B cell (primary cell): Measurements from ENCODE around the gene PTPN14. TPM values are rescaled to one million over a fixed set of nuclear protein-coding genes. Genes with fewer than 3 reads are reported as not detected.

Experiments used
- ATAC-seq: fragments of 200-7000 bp; cut with Tn5 transposase; one replicate; pipeline ENCODE4 v1.10.0; 2021; ENCODE audit warnings: low read depth, mild to moderate bottlenecking, moderate number of reproducible peaks, moderate library complexity
- CTCF ChIA-PET: fragments of 350-600 bp; sonication (Branson Sonifier 250); formaldehyde crosslinking; loops from one replicate; lab custom pipeline; 2021; ENCODE audit warnings: antibody characterized with exemption, inconsistent platforms; lab: Charles Lee
- POLR2A ChIA-PET: fragments of 350-600 bp; sonication (Branson Sonifier 250); formaldehyde crosslinking; loops from one replicate; lab custom pipeline; 2021; ENCODE audit warnings: antibody characterized with exemption; lab: Charles Lee
- DNase-seq: peaks from one replicate; pipeline ENCODE4 v3.0.0; 2013
- H2AFZ ChIP-seq: 2 replicates; pipeline ENCODE4 v1.6.1; 2012; ENCODE audit warnings: mild to moderate bottlenecking, low read depth, low read length; ENCODE audit not compliant: insufficient read depth, poor library complexity, severe bottlenecking
- H3K27ac ChIP-seq, 2 donors: 1 replicate in 1 of 2; 2 replicates in 1 of 2; pipeline ENCODE4 v1.5.1; 2012 to 2013; ENCODE audit warnings: low read length in 2 of 2, mild to moderate bottlenecking in 2 of 2, moderate library complexity in 1 of 2
- H3K27me3 ChIP-seq, 4 experiments: fragments of 200-600 bp in 1 of 4; sonication (generic) in 1 of 4; replicated peaks in 1 of 4; 1 replicate in 2 of 4; 2 replicates in 2 of 4; pipeline versions ENCODE4 v1.6.1 to v1.7.0; 2013 to 2016; ENCODE audit warnings: low read length in 3 of 4, mild to moderate bottlenecking in 2 of 4, mixed read lengths in 1 of 4, moderate library complexity in 1 of 4; ENCODE audit not compliant: insufficient read depth in 4 of 4, control insufficient read depth in 3 of 4; ENCODE audit errors: control extremely low read depth in 1 of 4
- H3K36me3 ChIP-seq, 2 experiments: replicated peaks in 1 of 2; 1 replicate in 1 of 2; 2 replicates in 1 of 2; pipeline versions ENCODE4 v1.6.1 to v1.7.1; 2013; ENCODE audit warnings: low read length in 1 of 2; ENCODE audit not compliant: insufficient read depth in 2 of 2, control insufficient read depth in 1 of 2; ENCODE audit errors: control extremely low read depth in 1 of 2, extremely low read depth in 1 of 2
- H3K4me1 ChIP-seq, 2 donors: fragments of 200-600 bp in 1 of 2; sonication (generic) in 1 of 2; 1 replicate in 1 of 2; 2 replicates in 1 of 2; pipeline versions ENCODE4 v1.5.1 to v1.6.1; 2013 to 2017; ENCODE audit warnings: low read length in 2 of 2; ENCODE audit not compliant: control insufficient read depth in 2 of 2, insufficient read depth in 2 of 2
- H3K4me2 ChIP-seq: replicated peaks from 2 replicates; pipeline ENCODE3; 2012; ENCODE audit warnings: mild to moderate bottlenecking, low read depth, low read length; ENCODE audit not compliant: poor library complexity, severe bottlenecking
- H3K4me3 ChIP-seq, 5 experiments: fragments of 200-600 bp in 1 of 5; sonication (generic) in 1 of 5; 1 replicate in 3 of 5; 2 replicates in 2 of 5; pipeline versions ENCODE4 v1.5.1 to v1.7.0; 2011 to 2016; ENCODE audit warnings: low read length in 4 of 5, mild to moderate bottlenecking in 4 of 5, low read depth in 2 of 5, control low read depth in 1 of 5, moderate library complexity in 1 of 5; ENCODE audit not compliant: insufficient read depth in 1 of 5; ENCODE audit errors: control extremely low read depth in 1 of 5, extremely low read depth in 1 of 5
- H3K79me2 ChIP-seq: fragments of 200-600 bp; sonication (generic); one replicate; pipeline ENCODE4 v1.6.0; 2016; ENCODE audit warnings: low read length; ENCODE audit not compliant: control insufficient read depth, insufficient read depth
- H3K9ac ChIP-seq: fragments of 200-600 bp; sonication (generic); 2 replicates; pipeline ENCODE4 v1.6.1; 2017; ENCODE audit warnings: mild to moderate bottlenecking, low read length, moderate library complexity
- H3K9me3 ChIP-seq, 3 donors: one replicate each; pipeline versions ENCODE4 v1.6.1 to v1.7.1; 2013; ENCODE audit warnings: low read length in 2 of 3; ENCODE audit not compliant: control insufficient read depth in 2 of 3, insufficient read depth in 1 of 3; ENCODE audit errors: control extremely low read depth in 1 of 3
- H4K20me1 ChIP-seq: 2 replicates; pipeline ENCODE4 v1.6.0; 2012; ENCODE audit warnings: mild to moderate bottlenecking, low read length; ENCODE audit not compliant: insufficient read depth, control insufficient read depth, poor library complexity, severe bottlenecking
- H3K27ac Mint-ChIP-seq: one replicate; pipeline ENCODE4 v1.8.0; 2021; ENCODE audit warnings: mixed read lengths
- H3K27me3 Mint-ChIP-seq: one replicate; pipeline ENCODE4 v1.8.0; 2021; ENCODE audit warnings: mixed read lengths
- H3K4me1 Mint-ChIP-seq: one replicate; pipeline ENCODE4 v1.8.0; 2021; ENCODE audit warnings: mixed read lengths
- H3K4me3 Mint-ChIP-seq: one replicate; pipeline ENCODE4 v1.8.0; 2021; ENCODE audit warnings: mixed read lengths
- H3K9me3 Mint-ChIP-seq: one replicate; pipeline ENCODE4 v1.8.0; 2022; ENCODE audit warnings: mixed read lengths; ENCODE audit not compliant: insufficient read depth
- CTCF ChIP-seq: fragments of 200-600 bp; IDR thresholded peaks from one replicate; pipeline ENCODE4 v1.8.0; 2022; ENCODE audit warnings: antibody characterized with exemption, mild to moderate bottlenecking
- EZH2 ChIP-seq: IDR thresholded peaks from 2 replicates; pipeline ENCODE4 v1.6.1; 2012; ENCODE audit warnings: borderline replicate concordance, low read depth, mild to moderate bottlenecking, moderate library complexity, low read length; ENCODE audit not compliant: insufficient read depth, poor library complexity, severe bottlenecking
- WGBS: methylation state at CpG from one replicate; pipeline ENCODE4 v1.1.5; 2013; ENCODE audit warnings: missing lambda C conversion rate; ENCODE audit not compliant: insufficient coverage; 5-methylcytosine and 5-hydroxymethylcytosine counted together
- intact Hi-C: fragments of 100-400 bp; cut with micrococcal nuclease; formaldehyde crosslinking; loops from one replicate; pipeline ENCODE4 v1.10.0; 2022
- polyA plus RNA-seq: library from polyadenylated mRNA; depleted of rRNA; stranded (reverse); fragments of >200 nt; gene quantifications from 2 replicates; pipeline ENCODE4 v1.2.3, GENCODE V29; 2012
- total RNA-seq, 2 donors: library from RNA; stranded (reverse); fragments of 120-200 nt in 1 of 2; gene quantifications; 1 replicate in 1 of 2; 2 replicates in 1 of 2; pipeline versions ENCODE4 v1.2.3 to v1.2.4, GENCODE V29; 2013 to 2022

The PTPN14 gene
- total and polyA plus RNA-seq, 2 donors (not counting 1 experiment from before 2014, with no cell fraction given), result under 0.01 TPM; not detected in 1

DNA sequence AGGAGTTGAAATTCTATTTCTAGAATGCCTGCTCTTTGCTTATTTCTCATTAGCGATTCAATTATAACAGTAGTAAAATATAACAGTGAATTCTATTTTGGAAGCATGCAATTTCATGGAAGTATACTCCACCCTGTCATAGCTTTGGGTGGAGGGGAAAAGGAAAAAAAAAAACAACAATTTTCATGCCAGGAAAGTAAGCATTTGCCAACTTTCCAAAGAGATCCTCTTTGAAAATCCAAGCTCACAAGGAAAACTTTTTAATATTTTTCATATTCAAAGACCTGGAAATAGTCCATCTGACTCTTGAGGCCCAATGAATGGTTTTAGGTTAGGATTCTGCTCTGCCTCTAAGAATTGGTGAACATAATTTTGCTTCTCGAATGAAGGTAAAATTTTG lies 134.5 kb downstream of the PTPN14 start:
- Histone ChIP-seq H3K9me3 (peaks cover 0 to 2% (median 0%) of the 10 kb centered on the region in 3 donors), H3K36me3 (no peaks in the 10 kb centered on the region), H3K27ac (no peak overlapping the region), H3K79me2 (no peaks in the 10 kb centered on the region), H2AFZ (no peak overlapping the region), H4K20me1 (no peaks in the 10 kb centered on the region), H3K9ac (no peak overlapping the region), H3K4me1 (no peaks in the 10 kb centered on the region), H3K4me2 (no peak overlapping the region), H3K27me3 (no peaks in the 10 kb centered on the region), H3K4me3 (no peak overlapping the region)
- ChIA-PET POLR2A (no interaction called here), CTCF (no interaction called here)
- ATAC-seq, result no peak
- WGBS, result no CpG with 5 or more reads among the region's 2 CpGs
- Mint-ChIP-seq H3K27me3 (peaks cover 18% of the 10 kb centered on the region), H3K27ac (no peak overlapping the region), H3K9me3 (no peaks in the 10 kb centered on the region), H3K4me1 (no peaks in the 10 kb centered on the region), H3K4me3 (no peak overlapping the region)
- intact Hi-C loops, result no loop called here
- no peak for TF ChIP-seq CTCF
- TF ChIP-seq EZH2, result no peak
- DNase-seq, result no peak

DNA sequence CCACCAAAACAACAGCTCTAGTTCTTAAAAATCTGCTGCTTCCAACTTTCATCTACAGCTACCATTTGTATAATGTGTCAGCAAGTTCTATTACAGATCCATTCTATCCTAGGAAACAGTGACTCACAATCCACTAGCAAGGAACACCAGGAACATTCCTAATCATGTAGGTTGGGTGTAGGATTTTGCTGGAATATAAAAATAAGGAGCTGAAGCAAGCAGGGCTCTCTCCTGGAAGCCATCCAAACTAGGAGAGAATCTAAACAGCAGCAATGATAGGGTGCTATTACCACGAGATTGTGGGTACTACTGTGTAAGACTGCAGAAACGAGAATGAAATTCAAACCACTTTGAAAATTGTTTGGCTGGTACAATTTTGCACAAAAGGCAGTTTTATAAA lies 135.0 kb downstream of the PTPN14 start:
- H3K9me3 Mint-ChIP-seq, result no peaks in the 10 kb centered on the region
- CTCF ChIA-PET, result no interaction called here

More for the DNA sequence above, 135.0 kb downstream of the PTPN14 start:
- WGBS, result 80% methylated on average over 1 of the region's 2 CpGs
- POLR2A ChIA-PET, result no interaction called here
- H3K4me2 ChIP-seq, result no peak overlapping the region
- no peak overlapping the region for H2AFZ ChIP-seq
- no peaks in the 10 kb centered on the region for H3K27me3 ChIP-seq
- TF ChIP-seq EZH2 (no peak), CTCF (no peak)
- H3K79me2 ChIP-seq, result no peaks in the 10 kb centered on the region
- DNase-seq (no peak), ATAC-seq (no peak)
- intact Hi-C loops, result no loop called here
- H3K27ac ChIP-seq, result no peak overlapping the region
- Mint-ChIP-seq H3K27ac (no peak overlapping the region), H3K4me3 (no peak overlapping the region), H3K27me3 (peaks cover 14% of the 10 kb centered on the region), H3K4me1 (no peaks in the 10 kb centered on the region)
- H3K4me1 ChIP-seq, result no peaks in the 10 kb centered on the region
- H4K20me1 ChIP-seq, result no peaks in the 10 kb centered on the region
- H3K36me3 ChIP-seq, result no peaks in the 10 kb centered on the region
- no peaks in the 10 kb centered on the region for H3K9me3 ChIP-seq
- no peak overlapping the region for H3K4me3 ChIP-seq
- H3K9ac ChIP-seq, result no peak overlapping the region
